GM18508 (cell line): ENCODE measurements around the gene KCNAB2.

Experiments
- ATAC-seq: cut with Tn5 transposase; IDR thresholded peaks from one replicate; pipeline ENCODE4 v1.9.1; 2021; ENCODE audit warnings: moderate number of reproducible peaks; ENCODE audit not compliant: insufficient read depth, unreplicated experiment

Gene KCNAB2

DNA sequence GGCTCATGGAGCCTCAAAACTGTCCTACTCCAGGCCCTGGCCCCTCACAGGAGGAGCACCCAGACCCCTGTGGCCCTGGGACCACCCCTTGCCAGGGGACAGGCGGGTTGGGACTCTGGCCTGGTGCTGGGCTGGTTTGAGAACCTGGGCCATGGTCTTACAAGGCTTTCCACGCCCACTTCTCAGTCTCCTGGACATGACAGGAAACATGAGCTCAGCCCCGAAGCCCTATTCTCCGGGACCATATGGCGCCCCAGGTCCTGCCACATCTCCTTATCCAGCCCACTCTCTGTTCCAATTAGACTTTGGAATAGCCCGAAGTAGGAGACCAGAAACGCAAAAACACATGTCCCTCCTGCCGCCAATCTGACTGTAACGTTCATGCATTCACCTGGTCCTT is 47.9 kb downstream of the KCNAB2 start:
- ATAC-seq, result no peak

GRCh38 chr1:6094246-6094645 is 48.6 kb downstream of the KCNAB2 start:
- ATAC-seq, result no peak

DNA sequence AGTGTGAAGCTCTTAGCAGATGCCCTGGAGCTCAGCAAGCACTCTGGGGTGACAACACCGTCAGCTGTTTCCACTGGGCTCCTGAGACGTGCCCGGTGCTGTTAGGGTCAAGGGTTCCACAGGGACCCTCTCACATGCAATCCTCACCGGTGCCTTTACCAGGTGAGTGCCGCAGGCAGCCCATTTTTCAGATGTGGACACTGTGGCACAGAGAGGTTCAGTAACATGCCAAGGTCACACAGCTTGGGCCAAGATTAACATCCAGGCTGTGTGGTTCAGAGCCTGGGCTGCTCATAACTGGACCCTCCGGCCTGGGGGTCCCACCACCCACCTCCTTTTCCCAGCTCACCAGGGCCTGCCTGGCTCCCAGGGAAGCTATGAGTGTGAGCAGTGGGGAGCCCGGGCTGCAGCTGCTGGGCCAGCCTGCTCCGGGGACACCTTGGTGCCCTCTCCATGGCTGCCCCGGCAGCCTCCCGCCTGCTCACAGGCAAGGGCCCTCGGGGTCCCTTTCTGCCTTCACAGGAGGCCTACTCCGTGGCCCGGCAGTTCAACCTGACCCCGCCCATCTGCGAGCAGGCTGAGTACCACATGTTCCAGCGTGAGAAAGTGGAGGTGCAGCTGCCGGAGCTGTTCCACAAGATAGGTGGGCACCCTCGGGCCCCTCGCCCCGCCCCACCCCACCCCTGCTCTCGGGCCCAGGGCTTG is 49.3 kb downstream of the KCNAB2 start:
- no peak for ATAC-seq

DNA sequence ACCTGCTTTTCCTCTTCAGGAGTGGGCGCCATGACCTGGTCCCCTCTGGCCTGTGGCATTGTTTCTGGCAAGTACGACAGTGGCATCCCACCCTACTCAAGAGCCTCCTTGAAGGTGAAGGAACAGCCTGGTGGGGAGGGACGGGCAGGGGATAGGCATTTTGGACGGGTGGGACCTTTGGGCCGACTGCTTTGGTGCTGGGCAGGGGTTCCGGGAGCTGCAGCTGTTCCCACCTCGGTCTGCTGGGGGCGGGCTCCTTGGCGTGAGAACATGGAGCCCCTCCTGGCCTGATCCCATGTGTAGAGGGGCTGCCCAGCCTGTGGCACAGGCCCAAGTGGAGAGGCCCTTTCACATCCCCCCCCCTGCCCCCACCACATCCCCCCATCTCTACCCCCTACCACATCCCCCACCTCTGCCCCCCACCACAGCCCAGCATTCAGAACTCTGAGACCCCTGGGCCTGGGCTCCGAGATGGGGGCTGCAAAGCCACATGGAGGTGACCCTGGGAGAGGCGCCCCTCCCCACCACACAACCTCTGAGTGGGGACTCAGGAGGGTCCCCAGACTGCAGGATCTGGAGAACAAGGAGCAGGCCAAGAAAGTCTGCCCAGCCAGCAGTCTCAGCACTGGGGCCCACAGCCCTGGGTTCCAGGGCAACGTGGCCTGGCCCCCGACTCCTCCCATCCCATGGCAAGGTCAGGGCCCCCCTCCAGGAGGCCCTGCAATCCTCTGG is 50.0 kb downstream of the KCNAB2 start:
- ATAC-seq, result no peak

GRCh38 chr1:6096243-6097116 is 50.8 kb downstream of the KCNAB2 start:
- ATAC-seq, result no peak

DNA sequence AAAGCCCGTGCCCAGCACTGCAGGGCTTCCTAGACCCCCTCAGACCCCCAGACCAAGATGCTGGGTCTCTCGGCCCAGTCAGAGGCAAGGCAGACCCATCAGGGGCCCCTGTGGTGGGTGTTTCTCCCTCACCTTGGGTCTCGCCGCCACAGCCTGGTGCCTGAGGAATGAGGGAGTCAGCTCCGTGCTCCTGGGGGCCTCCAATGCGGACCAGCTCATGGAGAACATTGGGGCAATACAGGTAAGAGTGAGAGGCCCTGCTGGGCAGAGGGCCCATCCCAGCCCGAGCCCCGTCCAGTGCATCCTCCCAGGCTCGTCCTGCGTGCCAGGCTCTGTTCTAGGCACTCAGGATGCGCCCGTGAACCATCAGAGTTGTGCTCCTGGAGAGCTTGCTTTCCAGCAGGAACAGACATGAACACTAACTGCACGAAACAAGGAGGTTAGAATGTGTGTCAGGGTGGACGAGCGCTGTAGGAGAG is 51.5 kb downstream of the KCNAB2 start:
- ATAC-seq, result no peak

DNA sequence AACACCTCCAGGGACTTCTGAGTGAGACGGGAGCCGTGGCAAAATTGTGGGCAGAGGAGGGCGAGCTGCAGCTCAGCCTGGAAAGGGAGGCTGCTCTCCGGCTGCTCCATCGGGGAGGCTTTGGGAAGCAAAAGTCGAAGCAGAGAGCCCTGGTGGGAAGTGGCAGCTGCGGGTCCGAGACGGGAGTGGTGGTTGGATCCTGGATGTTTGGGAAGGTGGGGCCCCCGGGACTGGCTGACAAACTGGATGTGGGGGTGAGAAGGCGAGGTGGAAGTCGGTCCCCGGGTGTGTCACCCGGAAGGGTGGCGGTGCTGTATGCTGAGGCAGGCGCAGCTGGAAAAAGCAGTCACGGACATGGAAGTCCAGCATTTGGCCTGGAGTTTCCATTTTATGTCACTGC is 52.1 kb downstream of the KCNAB2 start:
- no peak for ATAC-seq

GRCh38 chr1:6098303-6099215 is 52.9 kb downstream of the KCNAB2 start:
- no peak for ATAC-seq

GRCh38 chr1:6099297-6099696 is 53.6 kb downstream of the KCNAB2 start:
- ATAC-seq, result no peak

DNA sequence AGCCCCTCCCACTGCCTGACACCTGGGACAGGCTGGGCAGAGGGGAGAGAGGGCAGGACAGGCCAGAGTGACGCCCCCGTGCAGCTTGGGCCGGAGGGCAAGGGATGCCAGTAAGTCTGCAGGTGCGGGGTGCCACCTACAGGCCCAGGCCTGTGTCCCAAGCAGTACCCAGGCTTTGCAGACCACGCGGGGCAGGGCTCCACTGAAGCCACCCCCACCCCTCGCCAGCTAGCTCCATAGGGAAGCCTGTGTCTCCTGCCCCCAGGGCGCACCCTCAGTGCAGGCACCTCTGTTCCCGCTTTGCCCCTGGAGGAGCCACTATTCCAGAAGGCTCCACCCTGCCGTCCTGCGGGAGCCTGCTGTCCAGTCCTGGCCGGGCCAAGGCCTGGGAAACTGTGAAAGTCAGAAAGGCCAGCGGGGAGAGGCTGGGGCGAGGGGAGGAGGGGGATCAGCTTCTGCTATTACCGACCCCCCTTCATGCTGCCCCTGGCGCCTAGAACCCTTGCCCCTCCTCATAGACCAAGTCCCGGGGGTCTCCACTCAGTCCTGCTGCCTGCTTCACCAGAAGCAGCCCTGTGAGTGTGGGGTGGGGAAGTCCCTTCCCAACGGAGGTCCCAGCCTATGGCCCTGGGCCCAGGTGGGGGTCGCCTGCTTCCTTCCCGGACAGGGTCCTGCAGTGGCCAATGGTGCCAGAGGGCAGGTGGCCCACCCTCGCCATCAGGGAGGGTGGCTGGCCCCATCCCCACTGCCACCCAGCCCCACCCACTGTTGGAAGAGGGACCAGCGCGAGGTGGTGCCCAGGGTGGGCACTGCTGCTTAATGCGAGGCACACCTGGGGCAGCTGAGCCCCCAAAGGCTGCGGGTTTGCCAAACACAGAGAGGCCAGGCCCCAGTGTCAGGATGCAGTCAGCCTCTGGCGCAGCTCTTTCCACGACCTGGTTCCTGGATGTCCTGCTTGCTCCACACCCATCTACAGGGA is 54.4 kb downstream of the KCNAB2 start:
- ATAC-seq, result no peak

- ATAC-seq, result no peak
Measured at GRCh38 chr1:6100861-6101783, 55.4 kb downstream of the KCNAB2 start.

GRCh38 chr1:6101826-6102531 is 56.3 kb downstream of the KCNAB2 start:
- ATAC-seq, result no peak

DNA sequence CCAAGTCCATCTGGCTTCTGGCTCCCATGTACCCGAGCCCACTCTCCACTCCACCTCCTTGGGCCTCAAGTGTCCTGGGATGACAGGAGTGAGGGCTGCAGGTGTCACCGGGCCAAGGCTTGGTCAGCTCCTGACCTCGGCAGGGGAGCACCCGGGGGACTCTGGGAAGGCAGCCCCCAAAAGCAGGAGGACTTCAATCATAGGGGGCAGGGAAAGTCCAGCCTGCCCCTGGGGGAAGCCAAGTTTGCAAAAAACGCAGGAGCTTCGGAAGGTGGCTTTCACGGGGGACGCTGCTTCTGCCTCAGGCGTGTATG is 56.8 kb downstream of the KCNAB2 start:
- ATAC-seq, result no peak

GRCh38 chr1:6103111-6103853 is 57.6 kb downstream of the KCNAB2 start:
- no peak for ATAC-seq

DNA sequence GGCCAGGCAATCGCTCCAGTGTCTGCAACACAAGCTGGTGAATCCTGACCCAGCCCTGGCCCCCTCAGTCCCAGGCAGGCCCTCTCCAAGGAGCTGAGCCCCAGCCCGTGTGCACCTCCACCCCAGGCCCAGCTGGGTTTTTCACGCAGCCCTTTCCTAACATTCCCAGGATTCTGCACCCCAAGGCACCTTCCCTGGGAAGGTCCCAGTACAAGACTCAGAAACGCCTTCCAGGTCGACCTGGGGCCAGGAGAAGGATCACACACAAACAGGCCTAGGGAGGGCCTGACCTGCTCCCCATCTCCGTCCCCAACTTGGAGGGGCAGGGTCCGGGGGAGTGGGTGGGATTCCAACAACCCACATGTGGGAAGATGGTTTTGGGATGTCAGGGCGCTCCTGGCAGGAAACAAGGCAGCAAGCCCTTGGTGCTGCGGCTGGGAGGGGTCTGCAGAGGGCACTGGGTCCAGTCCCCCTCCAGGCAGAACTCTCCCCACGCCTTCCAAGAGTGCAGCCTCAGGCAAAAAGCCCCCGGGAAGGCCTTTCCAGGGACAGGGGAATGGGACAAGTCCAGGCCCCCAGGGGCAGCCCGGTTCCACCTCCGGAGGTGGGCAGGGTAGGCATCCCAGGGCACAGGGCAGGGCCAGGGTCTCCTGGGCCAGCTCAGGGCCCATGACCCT is 58.3 kb downstream of the KCNAB2 start:
- no peak for ATAC-seq

DNA sequence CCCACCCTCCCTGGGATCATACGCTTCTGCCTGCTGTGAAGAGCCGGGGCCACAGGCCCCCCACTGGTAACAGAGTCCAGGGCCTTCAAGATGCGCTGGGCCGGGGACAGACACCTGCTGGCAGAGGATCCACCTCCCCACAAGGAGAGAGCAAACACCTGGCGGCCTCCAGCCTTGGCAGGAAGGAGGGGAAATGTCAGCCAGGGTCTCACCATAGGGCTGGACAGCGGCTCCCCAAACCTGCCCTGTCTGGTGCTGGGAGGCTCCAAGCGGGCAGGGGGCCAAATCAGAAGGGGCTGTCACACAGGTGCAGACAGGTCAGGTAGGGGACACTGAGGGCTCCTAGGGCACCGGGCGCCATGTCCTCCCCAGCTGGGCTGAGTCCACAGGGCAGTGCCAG is 58.9 kb downstream of the KCNAB2 start:
- no peak for ATAC-seq
